Left hindlimb (tissue), 1 donor: ENCODE data around the gene ACTR10.
"Not testable (repeated sequence)": the region's sequence is repeated elsewhere in the genome, so short reads cannot be mapped to it uniquely, and the experiment has no call there.

Source experiments
- DNase-seq: peaks from one replicate; pipeline ENCODE4 v3.0.0-alpha.2; 2018

Gene ACTR10

DNA sequence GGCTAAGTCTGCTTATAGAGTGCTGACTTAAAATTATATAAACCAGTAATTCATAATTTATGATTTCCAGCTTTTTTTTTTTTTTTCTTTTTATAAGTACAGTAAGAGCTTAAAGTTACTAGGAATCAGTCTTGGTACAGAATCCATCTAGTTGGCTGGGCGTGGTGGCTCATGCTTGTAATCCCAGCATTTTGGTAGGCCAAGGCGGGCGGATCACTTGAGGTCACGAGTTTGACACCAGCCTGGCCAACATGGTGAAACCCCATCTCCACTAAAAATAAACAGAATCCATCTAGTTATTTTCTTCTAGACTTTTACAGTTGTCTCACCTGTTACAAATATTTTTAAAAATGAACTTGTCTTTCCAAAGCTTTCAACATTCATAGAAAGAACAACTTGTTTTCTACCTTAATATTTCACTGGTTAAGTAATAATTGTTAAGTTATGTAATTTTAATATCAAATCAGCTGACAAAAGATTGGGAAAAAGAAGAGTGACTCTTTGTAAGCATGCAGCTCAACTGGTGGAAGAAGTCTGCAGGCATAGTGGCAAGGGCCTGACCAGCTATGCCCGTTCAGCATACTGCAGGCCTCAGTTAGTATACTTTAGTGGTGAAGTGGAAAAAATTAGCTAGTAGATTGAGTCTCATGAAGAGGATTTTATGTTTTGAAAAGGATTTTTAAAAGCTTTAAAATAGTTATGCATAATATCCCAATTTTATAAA is 27.3 kb downstream of the ACTR10 start:
- DNase-seq, result no peak

DNA sequence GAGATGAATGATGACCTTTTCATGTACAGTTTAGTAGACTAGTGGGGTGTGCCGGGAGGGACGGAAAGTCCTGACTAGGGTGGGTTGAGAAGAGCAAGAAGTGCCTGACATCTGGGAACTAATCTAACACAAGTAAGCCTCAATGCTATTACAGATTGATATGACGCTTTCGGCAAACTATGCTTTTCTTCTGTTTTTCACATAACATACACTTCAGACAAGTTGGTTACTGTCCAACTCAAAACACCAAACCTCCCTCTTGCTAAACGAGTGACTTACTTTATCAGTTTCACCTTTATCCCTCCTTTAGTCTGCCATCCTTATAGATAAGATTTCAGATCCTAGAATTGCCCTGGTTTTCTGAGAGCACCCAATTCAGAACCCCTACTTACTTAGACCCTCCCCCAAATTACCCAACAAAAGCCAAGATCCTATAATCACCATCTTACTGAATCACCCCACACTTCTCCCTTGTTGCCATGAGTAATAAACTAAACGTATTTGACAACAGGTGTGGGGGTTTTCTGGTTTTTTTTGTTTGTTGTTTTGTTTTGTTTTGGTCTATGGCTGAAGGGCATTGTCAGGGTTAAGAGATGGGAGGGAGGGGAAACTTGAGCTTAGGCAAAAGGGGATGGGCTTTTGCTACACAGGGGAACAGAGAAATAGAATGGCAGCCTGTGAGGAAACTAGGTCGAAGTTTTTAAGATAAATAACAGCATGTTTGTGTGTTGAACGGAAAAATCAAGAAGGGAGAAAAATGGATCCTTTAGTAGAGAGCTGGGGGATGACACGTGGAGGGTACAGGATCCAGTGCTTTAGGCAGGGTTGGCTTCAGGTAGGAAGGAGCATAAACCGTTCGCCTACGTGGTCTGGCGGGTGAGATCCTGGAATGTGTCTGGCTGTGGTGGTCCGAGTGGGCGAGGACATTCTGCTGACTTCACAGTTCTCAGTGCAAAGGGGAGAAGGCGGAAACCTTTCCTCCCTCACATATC is 38.6 kb downstream of the ACTR10 start:
- peak; percentile 71 for DNase-seq

DNA sequence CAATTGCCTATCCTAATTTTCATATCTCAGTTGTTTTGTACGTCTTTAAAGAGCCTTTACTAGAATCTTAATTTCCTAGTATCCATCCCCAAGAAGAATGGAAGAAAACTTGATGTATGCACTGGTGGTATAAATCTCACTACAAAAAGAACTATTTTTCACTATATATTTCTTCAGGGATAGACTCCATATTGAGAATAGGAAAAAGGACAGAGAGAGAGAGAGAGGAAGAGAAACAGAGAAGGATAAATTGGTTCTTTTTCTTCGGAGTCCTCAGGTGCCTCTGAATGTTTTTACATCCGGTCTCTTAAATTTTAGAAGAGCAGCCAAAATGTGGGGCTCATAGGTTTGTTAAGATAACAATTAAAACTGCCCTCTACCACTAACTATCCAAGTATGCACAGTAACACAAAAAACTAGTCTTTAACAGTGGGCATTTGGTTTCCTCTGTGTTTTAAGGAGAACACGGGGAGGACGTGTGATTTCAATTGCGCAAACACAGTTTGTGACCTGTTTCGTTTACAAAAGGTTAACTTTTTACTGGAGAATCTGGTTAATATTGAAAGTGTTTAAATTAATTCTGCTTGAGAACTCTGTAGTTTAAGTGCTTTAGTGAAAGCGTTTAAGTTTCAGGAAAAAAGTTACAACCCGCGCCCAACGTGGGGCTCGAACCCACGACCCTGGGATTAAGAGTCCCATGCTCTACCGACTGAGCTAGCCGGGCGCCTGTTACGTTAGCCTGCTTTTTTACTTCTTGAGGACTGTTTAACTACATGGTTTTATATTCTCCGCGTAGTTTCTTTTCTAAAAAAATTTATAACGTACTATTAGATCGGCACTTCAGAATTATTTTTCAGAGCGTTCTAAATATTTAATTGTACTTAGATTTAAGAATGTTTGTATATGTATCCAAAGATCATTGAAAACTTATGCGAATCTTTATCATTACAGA is 39.6 kb downstream of the ACTR10 start:
- peak; percentile 83 for DNase-seq

DNA sequence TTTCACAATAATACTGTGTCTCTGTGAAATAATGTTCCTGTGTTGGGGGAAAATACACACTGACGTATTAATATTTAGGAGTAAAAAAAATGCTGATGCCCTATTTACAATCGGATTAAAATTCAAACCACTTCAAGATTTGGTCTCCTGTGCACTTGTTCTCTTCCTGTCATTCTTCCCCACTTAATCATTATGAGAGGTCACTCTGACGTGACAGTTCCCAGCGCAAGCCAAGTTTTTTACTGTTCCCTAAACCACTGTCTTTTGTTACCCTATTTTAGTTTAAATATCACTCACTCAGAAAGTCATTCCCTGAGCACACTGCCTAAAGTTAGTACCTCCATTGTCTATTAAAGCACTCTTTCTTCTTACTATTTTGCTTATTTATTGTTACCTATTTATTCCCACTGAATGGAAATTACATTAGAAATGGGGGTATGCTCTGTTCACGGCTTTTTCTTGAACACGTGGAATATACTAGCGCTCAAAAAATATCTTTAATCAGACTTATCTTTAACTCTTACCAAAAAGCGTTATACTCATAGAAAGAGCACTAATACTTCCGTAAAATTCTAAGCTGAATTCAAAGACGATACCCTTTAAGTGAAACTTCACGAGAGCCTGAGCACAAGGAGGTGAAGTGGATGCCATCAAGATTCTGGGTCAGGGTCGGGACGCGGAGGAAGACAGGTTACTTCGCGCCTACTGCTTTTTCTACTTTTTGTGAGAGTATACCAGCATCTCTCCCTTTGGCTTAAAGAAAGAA is 44.0 kb downstream of the ACTR10 start:
- DNase-seq, result no peak

DNA sequence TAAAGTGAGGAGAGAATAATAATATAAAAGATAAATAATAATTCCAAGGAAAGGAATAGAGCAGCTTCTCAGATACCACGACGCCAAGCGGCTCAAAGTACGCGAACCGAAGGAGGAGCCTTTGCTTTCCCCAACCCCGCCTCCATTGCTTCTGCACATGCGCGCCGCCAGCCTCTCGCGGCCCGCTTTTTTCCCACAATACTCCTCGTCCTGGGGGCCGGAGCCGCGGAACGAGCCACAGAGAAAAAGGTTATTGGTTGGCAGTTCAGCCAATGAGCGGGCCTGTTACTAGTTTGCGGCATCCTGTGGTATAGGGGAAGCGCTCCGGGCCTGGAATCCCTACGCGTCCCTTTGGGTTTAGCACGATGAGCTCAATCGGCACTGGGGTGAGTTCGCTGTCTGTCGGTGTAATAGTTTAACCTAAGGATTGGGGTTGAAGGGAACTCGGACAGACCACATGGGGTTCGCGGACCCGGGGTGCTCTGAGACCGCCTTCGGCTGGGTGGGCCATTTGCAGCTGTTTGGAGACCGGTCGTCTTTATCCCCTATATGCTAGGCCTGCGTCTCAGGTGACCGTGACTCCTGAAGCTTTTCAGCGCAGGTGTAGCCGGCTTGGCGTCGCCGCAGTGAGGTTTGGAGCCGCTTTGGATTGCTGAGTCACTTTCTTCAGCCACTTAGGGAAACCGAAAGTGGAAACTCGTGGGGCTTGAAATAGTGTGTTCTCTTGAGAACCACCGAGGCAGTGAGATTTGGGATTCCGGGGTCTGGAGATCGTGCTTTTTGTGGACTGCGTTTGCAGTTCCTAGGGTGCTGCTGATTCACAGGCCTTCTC is 44.8 kb downstream of the ACTR10 start, which contains the start of gene PSMA3:
TSS of gene PSMA3 (plus strand) at position 288 of the 832 bp plus-strand sequence. CDS start at position 366, 78 bp downstream.
- peak; percentile 98 for DNase-seq

DNA sequence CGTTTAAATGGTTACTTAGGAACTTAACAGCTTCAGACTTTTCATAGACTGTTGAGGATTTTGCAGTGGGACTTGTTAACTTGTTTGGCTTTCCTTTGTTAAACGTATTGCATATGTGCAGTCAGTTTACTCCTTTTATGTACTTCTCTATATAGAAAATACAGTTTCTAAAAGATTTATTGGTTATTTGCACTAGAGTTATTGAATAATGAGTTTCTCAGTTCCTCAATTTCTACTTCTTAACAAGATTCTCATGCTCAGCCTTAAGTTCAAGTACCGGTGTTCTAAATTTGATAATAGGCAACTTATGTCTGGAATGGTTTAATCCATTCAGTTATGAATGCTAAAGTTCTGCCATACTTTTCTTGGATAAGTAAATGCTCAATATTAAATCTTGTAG is 45.6 kb downstream of the ACTR10 start:
- no peak for DNase-seq

DNA sequence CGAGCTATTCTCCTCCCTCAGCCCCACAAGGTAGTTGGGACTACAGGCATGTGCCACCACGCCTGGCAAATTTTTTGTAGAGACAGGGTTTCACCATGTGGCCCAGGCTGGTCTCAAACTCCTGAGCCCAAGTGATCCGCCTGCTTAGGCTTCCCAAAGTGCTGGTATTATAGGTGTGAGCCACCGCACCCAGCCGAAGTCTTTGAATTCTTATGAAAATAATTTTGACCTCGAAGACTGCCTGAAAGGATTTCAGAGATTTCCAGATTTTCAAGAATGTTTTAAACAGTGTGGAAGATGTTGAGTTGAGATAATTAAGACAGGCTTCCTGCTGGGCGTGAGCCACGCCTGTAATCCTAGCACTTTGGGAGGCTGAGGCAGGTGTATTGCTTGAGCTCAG is 49.7 kb downstream of the ACTR10 start:
- DNase-seq, result no peak

DNA sequence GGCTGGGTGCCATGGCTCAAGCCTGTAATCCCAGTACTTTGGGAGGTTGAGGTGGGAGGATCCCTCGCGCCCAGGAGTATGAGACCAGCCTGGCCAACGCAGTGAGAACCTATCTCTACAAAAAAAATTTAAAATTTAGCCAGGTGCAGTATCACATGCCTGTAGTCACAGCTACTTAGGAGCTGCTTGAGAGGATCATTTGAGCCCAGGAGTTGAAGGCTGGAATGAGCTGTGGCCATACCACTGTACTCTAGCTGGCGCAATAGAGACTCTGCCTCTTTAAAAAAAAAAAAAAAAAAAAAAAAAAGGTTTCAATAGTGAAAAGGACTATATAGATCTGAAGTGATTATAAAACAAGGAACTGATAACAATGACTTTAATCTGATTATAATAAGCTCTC is 58.2 kb downstream of the ACTR10 start:
- no peak for DNase-seq

DNA sequence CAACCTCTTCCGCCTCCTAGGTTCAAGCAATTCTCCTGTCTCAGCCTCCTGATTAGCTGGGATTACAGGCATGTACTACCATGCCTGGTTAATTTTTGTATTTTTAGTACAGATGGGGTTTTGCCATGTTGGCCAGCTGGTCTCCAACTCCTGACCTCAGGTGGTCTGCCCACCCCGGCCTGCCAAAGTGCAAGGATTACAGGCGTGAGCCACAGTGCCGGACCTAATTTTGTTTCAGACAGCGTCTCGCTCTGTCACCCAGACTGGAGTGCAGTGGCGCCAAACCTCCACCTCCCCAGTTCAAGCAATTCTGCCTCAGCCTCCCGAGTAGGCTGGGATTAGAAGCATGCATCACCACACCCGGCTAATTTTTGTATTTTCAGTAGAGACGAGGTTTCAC is 62.1 kb downstream of the ACTR10 start:
- DNase-seq, result not testable (repeated sequence)

DNA sequence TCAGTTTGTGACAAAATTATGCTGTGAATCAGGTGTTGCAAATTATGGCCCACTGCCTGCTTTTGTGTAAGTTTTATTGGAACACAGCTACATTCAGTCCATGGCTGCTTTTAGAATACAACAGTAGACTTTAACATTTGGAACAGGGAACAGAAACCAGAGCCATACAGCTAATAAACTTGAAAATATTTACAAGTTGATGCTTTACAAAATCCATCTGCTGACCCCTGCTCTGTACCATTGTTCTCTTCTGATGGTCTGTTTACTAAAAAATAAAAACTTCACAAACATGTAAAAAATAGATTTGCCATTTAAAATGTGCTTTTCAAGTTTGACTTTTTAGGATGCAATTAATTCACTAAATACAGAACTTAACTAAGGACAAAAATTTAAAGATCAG is 65.5 kb downstream of the ACTR10 start:
- DNase-seq, result no peak

DNA sequence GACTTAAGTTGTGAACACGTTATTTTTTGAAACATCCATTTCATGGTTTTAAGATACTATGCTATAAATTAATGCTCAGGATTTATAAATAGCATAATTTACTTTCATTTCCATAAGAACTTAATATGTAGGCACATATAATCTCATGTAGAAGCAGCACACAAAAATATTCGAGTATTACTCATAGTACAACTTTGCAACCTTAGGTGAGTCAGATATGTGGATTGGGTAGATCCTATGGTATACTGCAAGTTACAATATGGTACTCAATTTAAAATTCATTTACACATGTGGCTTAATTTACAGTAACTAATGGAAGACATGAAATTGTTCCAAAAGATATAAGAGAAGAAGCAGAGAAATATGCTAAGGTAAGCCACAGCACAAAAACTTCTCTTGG is 70.7 kb downstream of the ACTR10 start:
- no peak for DNase-seq

DNA sequence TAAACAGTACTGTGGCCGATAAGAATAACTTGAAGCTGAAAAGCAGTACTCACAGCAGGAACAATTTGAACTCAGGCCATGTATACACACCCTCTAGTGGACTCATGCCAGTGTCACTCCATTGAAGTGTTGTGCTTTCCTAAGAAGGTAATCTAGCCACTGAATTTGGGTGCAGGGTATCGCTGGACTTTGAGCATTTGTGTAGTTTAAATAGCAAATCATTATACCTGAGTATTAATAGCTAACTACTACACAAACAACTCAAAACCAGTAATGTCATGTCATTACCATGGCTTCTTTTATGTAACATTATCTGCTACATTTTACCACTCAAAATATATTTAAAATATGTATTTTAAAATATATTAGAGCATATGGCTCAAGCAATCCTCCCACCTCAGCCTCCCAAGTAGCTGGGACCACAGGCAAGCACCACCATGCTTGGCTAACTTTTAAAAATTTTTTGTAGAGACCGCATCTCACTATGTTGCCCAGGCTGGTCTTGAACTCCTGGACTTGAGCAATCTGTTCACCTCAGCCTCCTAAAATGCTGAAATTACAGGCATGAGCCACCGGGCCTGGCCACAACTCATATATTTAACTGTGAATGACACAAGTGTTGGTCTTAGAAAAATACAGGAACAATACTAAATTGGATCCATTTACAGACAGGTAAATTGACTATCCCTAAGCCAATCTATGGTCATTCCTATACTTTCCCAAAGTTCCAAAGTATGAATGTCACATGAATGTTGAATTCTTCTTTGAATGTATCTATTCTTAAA is 72.8 kb downstream of the ACTR10 start:
- DNase-seq, result no peak

DNA sequence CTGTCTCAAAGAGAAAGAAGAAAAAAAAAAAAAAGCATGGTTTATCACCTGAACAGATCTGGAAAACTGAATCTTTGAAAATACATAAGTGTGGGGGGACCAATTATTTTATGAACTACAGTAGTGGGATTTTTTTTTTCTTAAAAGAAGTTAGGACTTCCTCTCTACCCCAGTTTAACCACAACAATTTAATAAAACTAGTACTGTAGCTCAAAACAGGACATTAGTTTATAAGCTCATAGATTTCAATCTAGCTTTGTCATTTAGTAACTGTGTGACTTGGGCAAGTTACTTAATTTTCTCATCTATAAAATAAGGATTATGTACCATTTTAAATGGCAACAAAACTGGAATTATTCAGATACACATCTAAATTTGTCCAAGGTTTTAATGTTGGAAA is 74.9 kb downstream of the ACTR10 start:
- DNase-seq, result no peak

DNA sequence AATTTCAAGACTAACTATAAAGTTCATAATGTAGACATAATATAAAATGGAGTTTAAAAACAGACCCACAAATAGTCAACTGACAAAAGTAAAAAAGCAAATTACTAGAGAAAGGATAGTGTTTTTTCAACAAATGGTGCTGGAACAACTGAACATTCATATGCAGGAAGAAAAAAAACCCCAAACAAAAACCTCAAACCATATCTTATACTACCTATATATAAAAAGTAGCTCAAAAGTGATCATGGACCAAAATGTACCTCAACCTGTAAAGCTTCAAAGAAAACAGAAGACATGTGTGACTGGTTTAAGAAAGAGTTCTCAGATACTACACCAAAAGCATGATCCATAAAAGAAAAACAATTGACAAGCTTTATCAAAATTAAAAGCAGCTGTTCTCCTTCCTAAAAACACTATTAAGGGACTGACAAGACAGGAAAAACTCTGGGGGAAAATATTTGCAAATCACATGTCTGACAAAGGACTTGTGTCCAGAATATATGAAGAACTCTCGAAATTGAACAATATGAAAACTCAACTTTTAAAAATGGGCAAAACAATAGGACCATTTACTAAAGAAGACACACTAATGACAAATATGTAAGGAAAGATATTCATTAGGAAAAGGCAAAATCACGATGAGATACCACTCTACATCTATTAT is 75.7 kb downstream of the ACTR10 start:
- DNase-seq, result no peak

DNA sequence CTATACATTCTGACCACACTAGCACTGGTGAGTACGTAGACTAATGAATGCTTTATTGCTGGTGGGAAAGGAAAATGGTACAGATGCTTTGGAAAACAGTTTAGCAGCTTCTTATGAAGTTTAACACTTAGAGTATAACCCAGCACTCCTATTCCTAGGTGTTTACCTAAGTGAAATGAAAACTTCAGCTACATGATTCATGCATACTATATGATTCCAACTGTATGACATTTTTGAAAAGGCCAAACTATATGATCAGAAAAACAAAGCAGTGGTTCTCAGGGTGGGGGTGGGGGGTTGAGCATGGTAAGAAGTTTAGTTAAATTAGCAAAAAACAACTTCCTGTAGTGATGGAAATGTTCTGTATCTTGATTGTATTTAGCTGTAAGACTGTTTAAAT is 76.3 kb downstream of the ACTR10 start:
- DNase-seq, result no peak

DNA sequence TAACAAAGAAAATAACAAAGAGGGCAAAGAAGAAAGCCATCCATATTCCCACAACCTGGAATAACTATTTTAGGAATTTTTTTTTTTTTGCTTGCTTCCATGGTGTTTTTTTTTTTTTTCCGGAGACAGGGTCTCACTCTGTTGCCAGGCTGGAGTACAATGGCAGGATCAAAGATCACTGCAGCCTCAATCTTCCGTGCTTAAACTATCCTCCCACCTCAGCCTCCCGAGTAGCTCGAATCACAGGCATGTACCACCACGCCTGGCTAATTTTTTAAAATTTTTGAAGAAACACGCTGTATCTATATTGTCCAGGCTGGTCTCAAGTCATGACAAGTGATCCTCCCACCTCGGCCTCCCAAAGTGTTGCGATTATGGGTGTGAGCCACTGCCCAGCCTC is 78.2 kb downstream of the ACTR10 start:
- no peak for DNase-seq

DNA sequence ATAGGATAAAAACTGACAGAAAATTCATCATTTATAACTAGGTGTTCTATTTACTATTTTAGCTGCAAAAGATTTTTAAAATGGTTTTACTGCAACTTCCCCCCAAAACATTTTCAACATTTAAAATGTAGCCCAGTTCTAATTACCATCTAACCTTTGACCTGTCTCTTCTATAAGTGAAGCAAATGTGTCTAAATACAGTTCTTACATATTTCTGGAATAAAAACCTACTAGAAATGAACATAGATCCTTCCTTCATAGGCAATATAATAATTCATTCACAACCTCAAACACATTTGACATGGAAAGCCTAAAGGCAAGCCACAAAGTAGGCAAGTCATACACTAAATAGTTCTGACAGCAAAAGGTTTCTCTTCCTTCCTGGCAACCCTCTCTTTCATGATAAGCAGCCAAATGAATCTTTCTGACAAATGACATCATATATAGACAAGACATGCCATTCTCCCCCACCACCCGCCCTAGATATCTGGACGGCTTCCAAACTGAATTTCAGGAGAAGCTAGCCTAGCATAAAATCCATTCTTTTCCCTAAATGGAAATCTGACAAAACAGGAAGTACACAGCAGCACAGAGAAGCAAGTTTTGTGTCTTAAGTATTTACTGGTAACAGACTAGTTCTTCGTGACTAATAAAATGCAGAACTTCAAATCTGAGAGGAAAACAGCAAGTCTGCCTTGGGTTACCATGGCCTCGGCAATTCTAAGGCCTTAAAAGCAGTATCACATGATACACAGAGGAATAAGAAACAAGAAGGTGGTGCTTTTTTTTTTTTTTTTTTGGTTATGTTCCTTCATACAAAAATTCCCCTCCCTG is 81.2 kb downstream of the ACTR10 start:
- DNase-seq, result peak; percentile 46

DNA sequence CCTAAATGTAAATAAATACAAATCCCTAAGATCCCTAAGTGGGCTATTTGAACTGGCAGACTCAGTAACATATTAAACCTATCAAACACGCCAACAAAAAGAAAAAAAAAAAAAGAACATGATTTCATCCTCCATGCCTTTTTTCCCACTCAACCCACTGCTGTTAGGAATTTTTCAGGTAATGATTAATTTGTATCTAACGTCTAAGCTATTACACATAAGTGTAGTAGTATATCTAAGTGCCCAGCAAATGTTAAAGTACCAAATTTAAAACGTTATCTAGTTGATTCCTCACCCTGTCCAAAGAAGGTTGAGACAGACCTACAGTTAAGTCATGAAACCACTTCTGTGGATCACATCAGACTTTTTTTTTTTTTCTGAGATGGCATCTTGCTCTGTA is 82.0 kb downstream of the ACTR10 start:
- DNase-seq, result no peak
